HEK293 (cell line): ENCODE measurements around the gene SLC1A7.

Source experiments
- CTCF ChIA-PET: fragments of 350-600 bp; formaldehyde crosslinking; extraction: SDS; loops from one replicate; lab custom pipeline; 2021; ENCODE audit warnings: antibody characterized with exemption; lab: Yijun Ruan, JAX
- POLR2A ChIA-PET: fragments of 300-600 bp; formaldehyde crosslinking; extraction: SDS; loops from one replicate; lab custom pipeline; 2020; ENCODE audit warnings: antibody characterized with exemption, inconsistent platforms; lab: Yijun Ruan, JAX
- H3K27ac ChIP-seq: fragments of 200-500 bp; sonication (Bioruptor generic); 2 replicates; pipeline ENCODE4 v1.5.1; 2014; ENCODE audit warnings: low read depth, low read length, control low read depth, inconsistent platforms; ENCODE audit errors: extremely low read depth
- H3K36me3 ChIP-seq, 2 experiments: fragments of 200-500 bp in 1 of 2; sonication (Bioruptor generic) in 1 of 2; 1 replicate in 1 of 2; 2 replicates in 1 of 2; pipeline ENCODE4 v1.5.1; 2014 to 2017; ENCODE audit warnings: inconsistent platforms in 2 of 2, low read length in 2 of 2; ENCODE audit not compliant: control insufficient read depth in 2 of 2, insufficient read depth in 1 of 2
- H3K4me1 ChIP-seq: fragments of 200-500 bp; sonication (Bioruptor generic); 2 replicates; pipeline ENCODE4 v1.5.1; 2014; ENCODE audit warnings: mild to moderate bottlenecking, low read length, inconsistent platforms; ENCODE audit not compliant: control insufficient read depth, insufficient read depth
- H3K4me3 ChIP-seq: 2 replicates; pipeline ENCODE4 v1.5.1; 2011; ENCODE audit warnings: low read depth, mild to moderate bottlenecking, control low read depth, low read length, moderate library complexity
- H3K9me3 ChIP-seq: fragments of 200-500 bp; sonication (Bioruptor generic); 2 replicates; pipeline ENCODE4 v1.5.1; 2014; ENCODE audit warnings: low read depth, low read length, inconsistent platforms; ENCODE audit not compliant: control insufficient read depth, insufficient read depth
- GLIS1 ChIP-seq: fragments of 450-650 bp; formaldehyde crosslinking; IDR thresholded peaks from 2 replicates; pipeline ENCODE4 v1.5.1; 2016; ENCODE audit warnings: missing biosample characterization, missing genetic modification characterization
- HOXA7 ChIP-seq: sonication (generic); formaldehyde crosslinking; IDR thresholded peaks from 2 replicates; pipeline ENCODE4 v1.8.1; 2022; ENCODE audit warnings: missing genetic modification reagents, borderline replicate concordance
- IKZF3 ChIP-seq: fragments of 450-650 bp; IDR thresholded peaks from 2 replicates; pipeline ENCODE4 v1.5.0; 2018; ENCODE audit warnings: missing biosample characterization, mild to moderate bottlenecking, missing genetic modification characterization, moderate library complexity
- KLF1 ChIP-seq: fragments of 450-650 bp; formaldehyde crosslinking; IDR thresholded peaks from 2 replicates; pipeline ENCODE4 v1.5.1; 2016; ENCODE audit warnings: missing biosample characterization, missing genetic modification characterization
- KLF7 ChIP-seq: fragments of 450-650 bp; formaldehyde crosslinking; IDR thresholded peaks from 2 replicates; pipeline ENCODE4 v1.5.1; 2016; ENCODE audit warnings: missing biosample characterization, missing genetic modification characterization, borderline replicate concordance
- SP7 ChIP-seq: fragments of 450-650 bp; formaldehyde crosslinking; IDR thresholded peaks from 2 replicates; pipeline ENCODE4 v1.5.1; 2016; ENCODE audit warnings: missing biosample characterization, missing genetic modification characterization
- ZFP41 ChIP-seq: fragments of 450-650 bp; formaldehyde crosslinking; IDR thresholded peaks from 2 replicates; pipeline ENCODE4 v1.5.1; 2016; ENCODE audit warnings: missing biosample characterization, missing genetic modification characterization, borderline replicate concordance
- ZNF121 ChIP-seq: fragments of 450-650 bp; formaldehyde crosslinking; IDR thresholded peaks from 2 replicates; pipeline ENCODE4 v1.5.1; 2016; ENCODE audit warnings: missing biosample characterization, missing genetic modification characterization
- ZNF133 ChIP-seq: fragments of 450-650 bp; formaldehyde crosslinking; IDR thresholded peaks from 2 replicates; pipeline ENCODE4 v1.5.1; 2016; ENCODE audit warnings: missing biosample characterization, missing genetic modification characterization
- ZNF223 ChIP-seq: fragments of 450-650 bp; formaldehyde crosslinking; IDR thresholded peaks from 2 replicates; pipeline ENCODE4 v1.5.1; 2016; ENCODE audit warnings: missing biosample characterization, missing genetic modification characterization
- ZNF366 ChIP-seq: fragments of 450-650 bp; formaldehyde crosslinking; conservative IDR thresholded peaks from 2 replicates; pipeline ENCODE4 v1.5.1; 2016; ENCODE audit warnings: missing biosample characterization, missing genetic modification characterization
- ZNF37A ChIP-seq: fragments of 450-650 bp; IDR thresholded peaks from 2 replicates; pipeline ENCODE4 v1.5.1; 2018; ENCODE audit warnings: missing biosample characterization, missing genetic modification characterization
- ZNF677 ChIP-seq: fragments of 450-650 bp; IDR thresholded peaks from 2 replicates; pipeline ENCODE4 v1.5.0; 2018; ENCODE audit warnings: missing biosample characterization, mild to moderate bottlenecking, missing genetic modification characterization, moderate library complexity
- ZNF76 ChIP-seq: fragments of 450-650 bp; formaldehyde crosslinking; IDR thresholded peaks from 2 replicates; pipeline ENCODE4; 2016; ENCODE audit warnings: low read depth, missing biosample characterization, missing genetic modification characterization, borderline replicate concordance
- ZNF843 ChIP-seq: fragments of 450-650 bp; formaldehyde crosslinking; IDR thresholded peaks from 2 replicates; pipeline ENCODE4 v1.5.1; 2016; ENCODE audit warnings: missing biosample characterization, missing genetic modification characterization
- ZSCAN30 ChIP-seq: fragments of 450-650 bp; IDR thresholded peaks from 2 replicates; pipeline ENCODE4 v1.5.1; 2018; ENCODE audit warnings: missing biosample characterization, mild to moderate bottlenecking, missing genetic modification characterization, moderate library complexity
- TF ChIP-seq, protein P1 (sequence below): fragments of 450-650 bp; formaldehyde crosslinking; IDR thresholded peaks from 2 replicates; pipeline ENCODE4 v1.5.1; 2017; ENCODE audit warnings: missing biosample characterization, mild to moderate bottlenecking, missing genetic modification characterization, moderate library complexity
- TF ChIP-seq, protein P2 (sequence below): fragments of 450-650 bp; formaldehyde crosslinking; IDR thresholded peaks from 2 replicates; pipeline ENCODE4 v1.5.0; 2017; ENCODE audit warnings: missing biosample characterization, missing genetic modification characterization, borderline replicate concordance

Gene SLC1A7

DNA sequence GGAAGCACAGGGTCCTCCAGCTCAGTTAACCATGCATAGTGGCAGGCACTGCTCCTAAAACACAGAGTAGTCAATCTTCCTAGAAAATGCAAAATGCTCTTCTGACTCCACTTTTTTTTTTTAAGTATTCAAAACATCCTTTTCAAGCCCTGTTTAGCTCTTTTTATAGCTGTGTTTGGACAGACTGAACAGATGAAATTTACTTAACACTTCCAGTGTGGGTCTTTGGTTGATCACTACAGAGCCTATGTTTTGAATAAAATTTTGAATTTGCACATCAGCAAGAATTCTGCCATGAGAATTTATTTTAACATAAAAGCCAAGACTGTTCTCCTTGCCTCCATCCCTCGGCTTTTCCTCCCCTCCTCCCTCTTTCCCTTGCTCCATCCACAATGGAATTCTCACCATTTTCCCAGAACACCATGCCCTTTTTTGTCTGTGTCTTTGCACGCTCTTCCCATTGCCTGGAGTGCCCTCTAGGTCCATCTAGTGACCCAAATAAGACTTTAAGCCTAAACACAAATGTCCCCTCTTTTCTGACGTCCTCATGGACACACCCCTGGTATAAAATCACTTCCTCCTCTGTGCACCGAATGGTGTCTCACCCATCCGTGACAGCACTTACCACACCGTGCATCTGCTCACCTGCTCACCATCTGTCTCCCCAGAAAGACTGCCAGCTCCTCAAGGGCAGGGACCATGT, 30.1 kb upstream of the SLC1A7 start:
- ChIA-PET POLR2A (no interaction called here), CTCF (interaction anchor here (0.6 to 2.5 kb wide), 4 partner anchors 9 to 1455 kb away, joined by 3 to 12 read pairs (median 3); no protein-coding TSS in a partner anchor)
- Histone ChIP-seq H3K4me3 (no peak overlapping the region), H3K4me1 (no peaks in the 10 kb centered on the region; the same call in 1 of the 2 replicates), H3K36me3 (no peaks in the 10 kb centered on the region), H3K9me3 (no peaks in the 10 kb centered on the region), H3K27ac (no peak overlapping the region)
- TF ChIP-seq ZNF223 (tag by site-specific recombination) (no peak), IKZF3 (0 out of 2 replicates have a peak, but pooled peaks have one; percentile 41)

GRCh38 chr1:53166912-53167311, 24.5 kb upstream of the SLC1A7 start:
- no peak overlapping the region for H3K4me3 ChIP-seq
- POLR2A ChIA-PET, result no interaction called here
- no peaks in the 10 kb centered on the region for H3K36me3 ChIP-seq
- CTCF ChIA-PET, result interaction anchor here (0.9 kb wide), 1 partner anchor 15 kb away, joined by 4 read pairs; no protein-coding TSS in a partner anchor
- TF ChIP-seq ZNF37A (no peak), ZNF677 (tag by site-specific recombination) (no peak)
- TF ChIP-seq, protein P1, sequence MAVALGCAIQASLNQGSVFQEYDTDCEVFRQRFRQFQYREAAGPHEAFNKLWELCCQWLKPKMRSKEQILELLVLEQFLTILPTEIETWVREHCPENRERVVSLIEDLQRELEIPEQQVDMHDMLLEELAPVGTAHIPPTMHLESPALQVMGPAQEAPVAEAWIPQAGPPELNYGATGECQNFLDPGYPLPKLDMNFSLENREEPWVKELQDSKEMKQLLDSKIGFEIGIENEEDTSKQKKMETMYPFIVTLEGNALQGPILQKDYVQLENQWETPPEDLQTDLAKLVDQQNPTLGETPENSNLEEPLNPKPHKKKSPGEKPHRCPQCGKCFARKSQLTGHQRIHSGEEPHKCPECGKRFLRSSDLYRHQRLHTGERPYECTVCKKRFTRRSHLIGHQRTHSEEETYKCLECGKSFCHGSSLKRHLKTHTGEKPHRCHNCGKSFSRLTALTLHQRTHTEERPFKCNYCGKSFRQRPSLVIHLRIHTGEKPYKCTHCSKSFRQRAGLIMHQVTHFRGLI (tag by site-specific recombination), result peak; percentile 88
- H3K27ac ChIP-seq, result no peak overlapping the region
- no peaks in the 10 kb centered on the region for H3K9me3 ChIP-seq
- H3K4me1 ChIP-seq, result no peaks in the 10 kb centered on the region

DNA sequence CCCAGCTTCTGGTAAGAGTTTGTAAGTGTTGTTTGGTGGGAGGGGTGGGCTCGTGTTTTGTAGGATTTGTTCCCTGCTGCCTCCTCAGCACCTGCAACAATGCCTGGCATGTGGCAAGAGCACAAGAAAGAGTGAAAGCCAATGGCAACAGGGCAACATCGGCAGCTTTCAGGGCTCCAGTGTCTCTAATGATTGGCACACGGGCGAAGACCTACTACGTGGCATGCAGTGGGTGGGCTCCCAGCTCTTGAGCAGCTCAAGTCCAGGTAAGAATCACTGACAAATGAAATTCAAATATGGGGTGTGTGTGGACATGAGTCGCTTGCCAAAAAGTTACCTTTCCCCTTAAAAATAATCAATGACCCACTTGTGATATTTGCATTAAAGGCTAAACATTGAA, 23.9 kb upstream of the SLC1A7 start:
- H3K4me1 ChIP-seq, result no peaks in the 10 kb centered on the region
- POLR2A ChIA-PET, result interaction anchor here (0.6 kb wide), 1 partner anchor 1284 kb away, joined by 4 read pairs; no protein-coding TSS in a partner anchor
- no peaks in the 10 kb centered on the region for H3K36me3 ChIP-seq
- no peak overlapping the region for H3K27ac ChIP-seq
- no peaks in the 10 kb centered on the region for H3K9me3 ChIP-seq
- CTCF ChIA-PET, result interaction anchor here (0.9 to 1.0 kb wide), 3 partner anchors 15 to 176 kb away, joined by 3 to 5 read pairs (median 4); no protein-coding TSS in a partner anchor
- TF ChIP-seq, protein P2, sequence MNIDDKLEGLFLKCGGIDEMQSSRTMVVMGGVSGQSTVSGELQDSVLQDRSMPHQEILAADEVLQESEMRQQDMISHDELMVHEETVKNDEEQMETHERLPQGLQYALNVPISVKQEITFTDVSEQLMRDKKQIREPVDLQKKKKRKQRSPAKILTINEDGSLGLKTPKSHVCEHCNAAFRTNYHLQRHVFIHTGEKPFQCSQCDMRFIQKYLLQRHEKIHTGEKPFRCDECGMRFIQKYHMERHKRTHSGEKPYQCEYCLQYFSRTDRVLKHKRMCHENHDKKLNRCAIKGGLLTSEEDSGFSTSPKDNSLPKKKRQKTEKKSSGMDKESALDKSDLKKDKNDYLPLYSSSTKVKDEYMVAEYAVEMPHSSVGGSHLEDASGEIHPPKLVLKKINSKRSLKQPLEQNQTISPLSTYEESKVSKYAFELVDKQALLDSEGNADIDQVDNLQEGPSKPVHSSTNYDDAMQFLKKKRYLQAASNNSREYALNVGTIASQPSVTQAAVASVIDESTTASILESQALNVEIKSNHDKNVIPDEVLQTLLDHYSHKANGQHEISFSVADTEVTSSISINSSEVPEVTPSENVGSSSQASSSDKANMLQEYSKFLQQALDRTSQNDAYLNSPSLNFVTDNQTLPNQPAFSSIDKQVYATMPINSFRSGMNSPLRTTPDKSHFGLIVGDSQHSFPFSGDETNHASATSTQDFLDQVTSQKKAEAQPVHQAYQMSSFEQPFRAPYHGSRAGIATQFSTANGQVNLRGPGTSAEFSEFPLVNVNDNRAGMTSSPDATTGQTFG, result no peak
- H3K4me3 ChIP-seq, result no peak overlapping the region

DNA sequence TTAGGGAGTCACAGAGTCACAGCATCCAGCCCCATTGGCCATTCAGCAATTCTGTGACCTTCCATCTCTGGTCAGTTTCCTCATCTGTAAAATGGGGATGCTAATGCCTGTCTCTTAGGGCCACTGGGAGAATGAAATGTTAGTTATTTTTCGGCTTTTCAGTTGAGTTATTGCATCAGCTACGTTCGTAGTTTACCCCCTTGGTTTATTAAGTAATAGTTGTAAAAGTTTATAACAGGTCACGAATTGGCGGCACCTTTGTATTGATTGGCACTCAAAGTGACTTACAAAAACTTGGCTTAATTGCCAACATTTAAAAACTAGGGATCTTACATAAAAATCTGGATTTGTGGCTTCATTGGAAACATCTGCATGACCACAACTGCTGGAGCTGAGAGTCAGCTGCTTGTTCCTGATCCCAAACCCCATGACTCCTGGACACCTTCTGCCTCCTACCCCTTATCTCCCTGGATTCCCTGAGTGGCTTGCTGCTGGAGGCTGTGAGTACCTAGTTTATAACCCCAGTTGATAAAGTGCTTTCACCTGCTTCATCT, 23.0 kb upstream of the SLC1A7 start:
- H3K36me3 ChIP-seq, result no peaks in the 10 kb centered on the region
- no peak overlapping the region for H3K27ac ChIP-seq
- H3K9me3 ChIP-seq, result no peaks in the 10 kb centered on the region
- no peak for TF ChIP-seq SP7 (tag by site-specific recombination)
- TF ChIP-seq KLF1 (tag by site-specific recombination), result no peak
- TF ChIP-seq ZNF843 (tag by site-specific recombination), result no peak
- TF ChIP-seq KLF7 (tag by site-specific recombination), result no peak
- TF ChIP-seq HOXA7 (CRISPR knock-in tag), result no peak
- TF ChIP-seq ZFP41 (tag by site-specific recombination), result no peak
- TF ChIP-seq ZNF121 (tag by site-specific recombination), result no peak
- no peak for TF ChIP-seq ZNF133 (tag by site-specific recombination)
- no peak for TF ChIP-seq ZSCAN30 (tag by site-specific recombination)
- no peak for TF ChIP-seq ZNF76
- TF ChIP-seq ZNF366 (tag by site-specific recombination), result no peak
- TF ChIP-seq GLIS1 (tag by site-specific recombination), result no peak
- H3K4me1 ChIP-seq, result no peaks in the 10 kb centered on the region
- ChIA-PET POLR2A (no interaction called here), CTCF (interaction anchor here (0.9 to 2.3 kb wide), 3 partner anchors 16 to 175 kb away, joined by 3 to 6 read pairs (median 5); no protein-coding TSS in a partner anchor)
- no peak overlapping the region for H3K4me3 ChIP-seq
